ENCODE results near the gene BAK1.
"Not testable (repeated sequence)": the region's sequence is repeated elsewhere in the genome, so short reads cannot be mapped to it uniquely, and the experiment has no call there.

BAK1 gene

GRCh38 chr6:33533163-33533869 lies 46.8 kb downstream of the BAK1 start:
- ATAC-seq (peak; percentile 83), DNase-seq (peak; percentile 57)
- not testable (repeated sequence) for H3K36me3 Mint-ChIP-seq (ENCODE audit: low read depth); H3K27me3 Mint-ChIP-seq; H3K9me3 Mint-ChIP-seq
- Mint-ChIP-seq H3K4me3 (peak overlapping the region; percentile 71), H3K27ac (peak overlapping the region; percentile 81), H3K4me1 (peaks cover 14% of the 10 kb centered on the region)

DNA sequence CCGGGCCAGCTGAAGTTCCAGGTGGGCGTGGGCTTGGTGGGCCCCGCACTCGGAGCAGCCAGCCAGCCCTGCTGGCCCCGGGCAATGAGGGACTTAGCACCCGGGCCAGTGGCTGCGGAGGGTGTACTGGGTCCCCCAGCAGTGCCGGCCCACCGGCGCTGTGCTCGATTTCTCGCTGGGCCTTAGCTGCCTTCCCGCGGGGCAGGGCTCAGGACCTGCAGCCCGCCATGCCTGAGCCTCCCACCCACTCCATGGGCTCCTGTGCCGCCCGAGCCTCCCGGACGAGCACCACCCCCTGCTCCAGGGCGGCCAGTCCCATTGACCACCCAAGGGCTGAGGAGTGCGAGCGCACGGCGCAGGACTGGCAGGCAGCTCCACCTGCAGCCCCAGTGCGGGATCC lies 47.6 kb downstream of the BAK1 start:
- not testable (repeated sequence) for H3K4me3 Mint-ChIP-seq; H3K9me3 Mint-ChIP-seq; DNase-seq; H3K27ac Mint-ChIP-seq; H3K36me3 Mint-ChIP-seq (ENCODE audit: low read depth); ATAC-seq; H3K27me3 Mint-ChIP-seq
- H3K4me1 Mint-ChIP-seq, result peaks cover 14% of the 10 kb centered on the region

DNA sequence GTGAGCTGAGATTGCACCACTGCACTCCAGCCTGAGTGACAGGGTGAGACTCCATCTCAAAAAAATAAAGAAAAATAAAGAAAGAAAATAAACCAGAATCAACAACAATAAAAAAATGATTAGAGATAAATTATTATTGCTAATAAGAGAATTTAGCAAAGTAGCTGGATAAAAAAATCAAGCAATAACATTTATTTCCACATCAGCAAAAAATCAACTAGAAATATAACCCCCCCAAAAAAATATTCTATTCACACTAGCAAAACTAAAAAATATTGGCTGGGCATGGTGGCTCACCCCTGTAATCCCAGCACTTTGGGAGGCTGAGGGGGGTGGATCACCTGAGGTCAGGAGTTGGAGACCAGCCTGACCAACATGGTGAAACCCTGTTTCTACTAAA lies 49.5 kb downstream of the BAK1 start:
- H3K36me3 Mint-ChIP-seq (ENCODE audit: low read depth); H3K4me3 Mint-ChIP-seq; ATAC-seq; H3K27me3 Mint-ChIP-seq; DNase-seq; H3K9me3 Mint-ChIP-seq; H3K27ac Mint-ChIP-seq: not testable (repeated sequence)
- H3K4me1 Mint-ChIP-seq, result peaks cover 14% of the 10 kb centered on the region
